HG02973 (cell line): ENCODE measurements around the gene PGAM1.
"Not testable (repeated sequence)": the region's sequence is repeated elsewhere in the genome, so short reads cannot be mapped to it uniquely, and the experiment has no call there.

ENCODE experiments used
- ATAC-seq: cut with Tn5 transposase; IDR thresholded peaks from one replicate; pipeline ENCODE4 v1.9.1; 2021; ENCODE audit warnings: moderate library complexity; ENCODE audit not compliant: unreplicated experiment

Gene PGAM1

GRCh38 chr10:97454330-97455036, 28.5 kb downstream of the PGAM1 start:
- no peak for ATAC-seq

DNA sequence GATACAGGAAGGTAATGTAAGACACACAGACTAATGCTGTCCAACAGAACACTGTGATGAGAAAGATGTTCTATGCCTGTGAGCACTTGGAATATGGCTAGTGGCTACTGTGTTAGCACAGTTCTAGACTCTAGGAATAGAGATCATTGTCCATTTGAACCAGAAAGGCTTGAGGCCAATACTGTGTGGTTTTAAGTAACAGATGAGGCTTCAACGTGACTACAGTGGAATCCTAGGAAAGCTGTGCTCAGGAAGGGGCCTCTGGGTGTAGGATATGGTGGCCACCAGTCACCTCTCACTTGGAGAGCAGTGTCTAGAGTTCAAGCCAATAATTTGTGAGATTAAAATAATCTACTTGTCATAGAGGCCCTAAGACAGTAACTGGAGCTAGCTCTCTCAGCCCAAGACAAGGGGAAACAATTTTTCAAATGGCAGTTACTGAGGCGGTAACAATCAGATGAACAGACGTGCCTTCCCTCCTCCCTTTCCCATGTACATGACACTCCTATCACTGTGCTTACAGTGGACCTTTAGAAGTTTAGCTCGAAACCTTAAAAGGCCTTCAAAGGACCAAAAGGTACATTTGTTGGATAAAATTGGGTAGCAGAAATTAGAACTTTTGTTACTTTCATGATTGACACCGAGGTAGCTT, 30.2 kb downstream of the PGAM1 start:
- no peak for ATAC-seq

- no peak for ATAC-seq
Observed at GRCh38 chr10:97456686-97457065, 30.7 kb downstream of the PGAM1 start.

DNA sequence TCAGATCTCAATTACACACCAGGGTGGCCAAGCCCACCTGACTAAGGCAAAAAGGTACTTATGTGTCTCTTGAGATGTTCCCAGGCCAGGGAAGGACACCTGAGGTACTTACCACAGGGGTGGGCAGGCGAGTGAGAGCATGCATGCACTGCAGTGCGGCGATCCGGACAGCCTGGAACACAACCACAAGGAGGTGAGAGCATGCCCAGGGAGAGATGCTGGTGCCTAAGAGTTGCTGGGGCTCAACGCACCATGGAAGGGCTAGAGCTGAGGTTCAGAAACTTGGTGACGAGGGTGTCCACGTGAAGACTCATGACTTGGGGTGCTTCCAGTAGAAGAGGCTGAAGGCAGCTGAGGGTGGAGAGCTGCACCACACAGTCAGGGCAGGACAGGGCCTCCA, 33.1 kb downstream of the PGAM1 start:
- ATAC-seq, result no peak

DNA sequence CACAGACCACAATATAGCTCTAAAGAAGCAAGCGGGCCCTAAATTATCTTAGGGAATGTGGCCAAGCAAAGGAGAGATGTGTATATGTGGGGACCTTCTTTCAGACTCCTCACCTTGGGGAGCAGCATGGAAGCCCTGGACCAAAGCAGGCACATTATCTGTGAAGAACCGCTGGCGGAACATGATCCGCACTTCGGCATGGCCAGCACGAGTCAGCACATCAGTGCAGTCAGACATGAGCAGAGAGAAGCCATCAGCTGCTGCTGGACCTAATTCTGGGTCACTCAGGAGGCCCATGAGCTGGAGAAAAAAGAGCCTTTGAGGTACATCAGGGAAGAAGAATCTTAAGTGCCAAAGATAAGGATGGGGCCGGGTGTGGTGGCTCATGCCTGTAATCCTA, 33.9 kb downstream of the PGAM1 start:
- no peak for ATAC-seq

DNA sequence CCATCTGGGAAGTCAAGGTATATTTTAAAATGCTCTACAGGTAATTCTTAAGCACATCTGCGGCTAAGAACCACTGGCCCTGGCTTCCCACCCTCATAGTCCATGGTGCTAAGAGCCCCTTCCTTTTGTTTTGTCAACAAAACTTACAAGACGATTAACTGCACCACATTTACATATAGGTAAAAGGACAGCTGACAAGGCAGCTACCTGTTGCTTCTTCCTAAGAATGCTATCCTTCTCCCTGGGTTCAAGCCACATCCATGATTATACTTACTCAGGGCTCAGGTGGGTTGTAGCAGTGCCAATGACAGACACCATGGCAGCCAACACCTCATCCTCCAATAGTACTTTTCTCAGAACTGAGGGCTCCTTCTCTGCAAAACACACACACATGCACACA, 36.3 kb downstream of the PGAM1 start:
- ATAC-seq, result no peak

DNA sequence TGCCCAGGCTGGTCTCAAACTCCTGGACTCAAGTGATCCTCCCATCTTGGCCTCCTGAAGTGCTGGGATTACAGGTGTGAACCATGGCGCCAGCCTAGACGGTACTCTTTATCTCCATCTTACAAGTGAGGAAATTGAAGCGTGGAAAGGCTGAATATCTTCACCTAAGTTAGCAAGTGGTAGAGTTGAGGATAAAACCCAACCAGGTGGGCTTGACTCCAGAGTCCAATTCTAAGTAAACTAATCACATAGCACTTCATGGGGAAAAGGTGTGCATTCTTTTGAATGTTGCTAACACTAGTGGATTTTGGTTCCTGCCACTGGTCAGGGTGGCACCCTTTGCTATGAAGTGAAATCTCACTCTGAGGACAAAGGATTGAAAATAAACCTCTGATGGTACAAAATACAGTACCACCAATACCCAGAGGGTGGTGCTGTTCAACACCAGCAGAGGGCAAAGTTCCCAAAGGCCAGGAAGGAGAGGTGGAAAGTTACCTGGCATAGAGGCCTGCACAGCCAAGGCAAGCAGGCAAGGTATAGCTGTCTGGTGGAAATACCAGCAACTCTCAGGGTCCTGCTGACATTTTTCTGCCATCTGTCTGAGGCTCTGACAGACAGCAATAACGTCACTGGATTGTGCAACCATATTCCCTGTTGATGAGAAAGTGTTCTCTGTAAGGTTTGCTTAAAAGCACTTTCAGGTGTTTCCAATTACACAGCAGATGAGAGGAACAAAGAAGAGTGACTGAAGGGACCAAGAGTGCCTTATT, 37.6 kb downstream of the PGAM1 start:
- no peak for ATAC-seq

- ATAC-seq, result no peak
Observed at GRCh38 chr10:97464226-97464625, 38.2 kb downstream of the PGAM1 start.

DNA sequence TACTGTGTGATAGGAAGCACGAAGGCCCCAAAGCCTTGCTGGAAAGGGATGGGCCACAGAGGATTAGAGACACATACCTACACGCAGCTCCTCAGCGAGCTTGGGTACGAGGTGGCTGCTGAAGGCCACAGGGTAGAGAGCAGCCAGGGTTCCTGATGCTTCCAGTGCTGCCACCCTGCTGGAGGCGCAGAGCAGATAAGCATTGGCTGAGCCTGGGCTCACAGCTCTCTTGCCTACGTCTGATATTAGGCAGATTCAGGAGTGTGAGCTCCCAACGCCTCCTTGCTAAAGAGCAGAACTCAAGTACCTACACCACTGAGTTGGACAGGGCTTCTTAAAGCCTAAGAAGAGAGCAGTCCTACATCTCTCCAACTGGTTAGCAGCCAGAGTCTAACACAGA, 40.0 kb downstream of the PGAM1 start:
- ATAC-seq, result no peak

DNA sequence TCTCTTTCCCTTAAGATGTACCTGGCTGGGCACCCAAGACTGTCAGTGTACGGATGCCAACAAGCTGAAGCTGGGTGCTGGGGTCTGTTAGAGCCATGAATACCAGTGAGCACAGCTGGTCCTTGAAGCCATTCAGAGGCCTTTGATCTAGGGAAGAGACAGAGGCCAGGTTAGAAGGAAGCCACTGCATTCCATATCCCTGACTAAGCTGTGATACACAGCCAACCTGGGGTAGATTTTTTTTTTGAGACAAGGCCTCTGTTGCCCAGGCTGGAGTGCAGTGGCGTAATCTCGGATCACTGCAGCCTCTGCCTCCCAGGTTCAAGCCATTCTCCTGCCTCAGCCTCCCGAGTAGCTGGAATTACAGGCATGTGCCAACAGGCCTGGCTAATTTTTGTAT, 40.8 kb downstream of the PGAM1 start:
- no peak for ATAC-seq

DNA sequence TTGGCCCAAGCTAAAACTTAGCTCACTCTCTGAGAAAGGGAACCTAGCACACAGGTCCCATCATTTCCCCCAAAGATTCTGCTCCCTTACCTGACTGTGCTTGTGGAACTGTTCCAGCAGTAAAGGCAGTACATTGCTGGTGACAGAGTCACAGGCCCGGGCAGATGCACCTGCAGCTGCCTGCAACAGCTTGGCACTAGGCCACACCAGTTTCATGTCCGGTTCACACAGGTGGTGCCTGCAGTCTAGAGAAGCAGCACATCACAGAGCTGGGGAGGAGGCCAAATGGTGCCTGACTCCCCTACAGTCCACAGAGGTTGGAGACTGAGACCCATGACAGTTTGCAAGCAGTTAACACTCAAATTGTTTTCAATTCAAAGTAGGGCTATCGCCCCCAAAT, 42.2 kb downstream of the PGAM1 start:
- ATAC-seq, result no peak

GRCh38 chr10:97468781-97469180, 42.8 kb downstream of the PGAM1 start:
- ATAC-seq, result not testable (repeated sequence)

DNA sequence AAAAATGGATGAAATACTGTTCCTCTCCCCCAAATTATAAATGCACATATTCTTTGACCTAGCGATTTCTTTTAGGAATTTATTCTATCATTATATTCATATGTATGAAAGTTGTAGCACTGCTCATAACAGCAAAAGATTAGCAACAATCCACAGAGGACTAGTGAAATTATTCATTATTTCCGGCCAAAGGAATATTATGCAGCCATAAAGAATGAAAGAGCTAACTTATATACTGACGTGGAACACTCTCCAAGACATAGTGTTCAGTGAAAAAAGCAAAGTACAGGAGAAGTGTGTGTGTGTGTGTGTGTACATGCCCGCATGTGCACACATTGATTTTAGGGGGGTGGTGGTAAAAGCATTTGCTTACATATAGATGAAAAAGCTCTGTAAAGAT, 48.9 kb downstream of the PGAM1 start:
- ATAC-seq, result no peak

- ATAC-seq, result no peak
Observed at GRCh38 chr10:97475936-97476594, 50.1 kb downstream of the PGAM1 start.

DNA sequence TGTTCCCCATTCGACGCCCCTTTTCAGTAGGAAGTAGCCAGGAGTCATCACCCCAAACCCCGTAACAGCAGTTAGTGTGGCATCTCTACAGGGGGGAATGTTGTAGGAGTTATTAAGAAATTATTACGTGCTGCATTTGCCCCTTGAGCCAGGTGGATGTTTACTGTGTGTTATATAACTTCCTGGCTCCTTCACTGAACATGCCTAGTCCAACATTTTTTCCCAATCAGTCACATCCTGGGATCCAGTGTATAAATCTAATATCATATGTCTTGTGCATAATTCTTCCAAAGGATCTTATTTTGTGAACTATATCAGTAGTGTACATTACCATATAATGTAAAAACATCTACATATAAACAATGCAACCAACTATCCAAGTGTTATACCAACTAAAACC, 53.4 kb downstream of the PGAM1 start:
- not testable (repeated sequence) for ATAC-seq

GRCh38 chr10:97479939-97480338, 53.9 kb downstream of the PGAM1 start:
- ATAC-seq, result no peak

DNA sequence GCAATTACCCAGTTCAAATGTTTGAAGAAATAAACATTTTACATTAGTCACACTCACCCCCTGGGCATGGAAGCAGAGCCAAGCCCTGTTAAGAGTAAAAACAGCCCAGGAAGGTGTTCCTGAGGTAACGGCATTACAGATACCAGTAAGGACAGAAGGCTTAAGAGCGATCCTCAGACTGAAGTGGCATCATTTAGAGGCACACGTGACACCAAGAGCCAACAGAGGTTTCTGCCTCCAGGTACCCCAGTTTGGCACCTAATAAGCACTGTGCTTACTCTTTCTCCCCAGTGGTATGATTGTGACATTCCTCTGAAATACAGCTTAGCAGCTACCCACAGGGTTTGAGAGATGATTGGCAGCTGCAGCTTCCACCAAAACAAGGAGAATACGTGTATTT, 55.1 kb downstream of the PGAM1 start:
- ATAC-seq, result no peak

- no peak for ATAC-seq
Observed at GRCh38 chr10:97482381-97482780, 56.4 kb downstream of the PGAM1 start.
